ENCODE measurements around the gene SLC5A10. TPM values are rescaled to one million over a fixed set of nuclear protein-coding genes. Genes with fewer than 3 reads are reported as not detected.

Gene SLC5A10
- total and polyA plus RNA-seq, 4 donors, result 0.05 to 0.23 (median 0.15) TPM

- no peak for TF ChIP-seq RAD21 (IDR thresholded peaks at IDR 0.05)
- no peak for TF ChIP-seq REST (IDR thresholded peaks at IDR 0.05)
- TF ChIP-seq RXRA (IDR thresholded peaks at IDR 0.05), result no peak
- no peak for TF ChIP-seq CTCF (IDR thresholded peaks at IDR 0.05; ENCODE audit: low read depth, low read length, missing input control)
- no peak for TF ChIP-seq NR2F2 (IDR thresholded peaks at IDR 0.05)
- TF ChIP-seq HNF4G (IDR thresholded peaks at IDR 0.05), result no peak
- H3K36me3 ChIP-seq (ENCODE audit: control insufficient read depth in 4 of 4, insufficient read depth in 3 of 4, low read depth in 1 of 4, low read length in 3 of 4), result peaks cover 0 to 3% (median 0%) of the 10 kb centered on the region in 4 donors
- H3K4me3 ChIP-seq (ENCODE audit: low read depth in 1 of 3, low read length in 3 of 3), result no peak overlapping the region
- no peak for DNase-seq (ENCODE audit: low spot score)
- no peak overlapping the region for H3K27ac ChIP-seq (ENCODE audit: low read depth in 1 of 2, low read length in 2 of 2)
- 94% methylated on average over 20 of the region's 20 CpGs for WGBS
- no peaks in the 10 kb centered on the region for H3K27me3 ChIP-seq (ENCODE audit: control insufficient read depth in 4 of 4, insufficient read depth in 4 of 4, low read length in 3 of 4)
- H3K9ac ChIP-seq (ENCODE audit: low read depth in 1 of 2, low read length in 2 of 2), result no peak overlapping the region
- H3K9me3 ChIP-seq (ENCODE audit: control insufficient read depth in 4 of 4, low read length in 3 of 4), result no peaks in the 10 kb centered on the region
- peaks cover 21 to 74% (median 57%) of the 10 kb centered on the region in 4 donors for H3K4me1 ChIP-seq (ENCODE audit: control insufficient read depth in 4 of 4, insufficient read depth in 4 of 4, low read length in 3 of 4)
Measured at GRCh38 chr17:18991531-18992315, 39.8 kb downstream of the SLC5A10 start.

GRCh38 chr17:18992454-18993130 is 40.6 kb downstream of the SLC5A10 start:
- no peaks in the 10 kb centered on the region for H3K27me3 ChIP-seq (ENCODE audit: control insufficient read depth in 4 of 4, insufficient read depth in 4 of 4, low read length in 3 of 4)
- H3K9me3 ChIP-seq (ENCODE audit: control insufficient read depth in 4 of 4, low read length in 3 of 4), result no peaks in the 10 kb centered on the region
- H3K27ac ChIP-seq (ENCODE audit: low read depth in 1 of 2, low read length in 2 of 2), result no peak overlapping the region
- H3K36me3 ChIP-seq (ENCODE audit: control insufficient read depth in 4 of 4, insufficient read depth in 3 of 4, low read depth in 1 of 4, low read length in 3 of 4), result no peaks in the 10 kb centered on the region
- DNase-seq (ENCODE audit: low spot score), result no peak
- H3K4me1 ChIP-seq (ENCODE audit: control insufficient read depth in 4 of 4, insufficient read depth in 4 of 4, low read length in 3 of 4), result peaks cover 16 to 68% (median 52%) of the 10 kb centered on the region in 4 donors
- WGBS, result 84% methylated on average over 22 of the region's 22 CpGs
- no peak overlapping the region for H3K4me3 ChIP-seq (ENCODE audit: low read depth in 1 of 3, low read length in 3 of 3)
- no peak overlapping the region for H3K9ac ChIP-seq (ENCODE audit: low read depth in 1 of 2, low read length in 2 of 2)
- TF ChIP-seq CTCF (IDR thresholded peaks at IDR 0.05; ENCODE audit: low read depth, low read length, missing input control) (no peak), HNF4A (conservative IDR thresholded peaks at IDR 0.05) (no peak), EGR1 (IDR thresholded peaks at IDR 0.05; ENCODE audit: low read depth in 2 of 2) (no peak), RAD21 (IDR thresholded peaks at IDR 0.05) (no peak), ZBTB33 (IDR thresholded peaks at IDR 0.05) (no peak), MAX (IDR thresholded peaks at IDR 0.05) (no peak), FOXA1 (IDR thresholded peaks at IDR 0.05) (no peak), HNF4G (IDR thresholded peaks at IDR 0.05) (no peak), NR2F2 (IDR thresholded peaks at IDR 0.05) (no peak), GABPA (IDR thresholded peaks at IDR 0.05 in 1 of 2, conservative IDR thresholded peaks at IDR 0.05 in 1 of 2) (no peak), REST (IDR thresholded peaks at IDR 0.05) (no peak), ATF3 (IDR thresholded peaks at IDR 0.05) (no peak), FOXA2 (IDR thresholded peaks at IDR 0.05) (no peak), SP1 (IDR thresholded peaks at IDR 0.05) (no peak), RXRA (IDR thresholded peaks at IDR 0.05) (no peak)

Measured in liver (tissue), 9 donors.